ENCODE results near the gene SYNE2.

Gene SYNE2

DNA sequence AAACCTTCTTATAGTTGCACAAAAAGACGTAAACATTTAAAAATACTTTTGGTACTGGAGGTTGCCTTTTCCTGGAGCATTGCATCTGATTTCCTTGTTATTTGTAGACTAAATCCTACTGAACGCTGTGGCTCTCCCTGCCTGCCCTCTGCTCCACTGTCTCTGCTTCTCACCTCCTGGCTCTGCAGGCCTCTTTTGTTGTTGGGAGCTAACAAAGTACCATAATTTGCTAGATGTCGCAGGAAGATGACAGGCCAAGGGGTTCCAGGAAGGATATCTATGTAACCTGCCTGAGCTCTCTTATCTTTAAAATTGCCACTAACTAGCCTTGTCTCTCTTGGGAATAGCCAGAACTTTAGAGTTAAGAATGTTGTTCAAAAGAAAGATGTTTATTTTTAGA lies 21.4 kb downstream of the SYNE2 start:
- no peak for DNase-seq (ENCODE audit: extremely low read depth in 1 of 2, low read depth in 1 of 2)

DNA sequence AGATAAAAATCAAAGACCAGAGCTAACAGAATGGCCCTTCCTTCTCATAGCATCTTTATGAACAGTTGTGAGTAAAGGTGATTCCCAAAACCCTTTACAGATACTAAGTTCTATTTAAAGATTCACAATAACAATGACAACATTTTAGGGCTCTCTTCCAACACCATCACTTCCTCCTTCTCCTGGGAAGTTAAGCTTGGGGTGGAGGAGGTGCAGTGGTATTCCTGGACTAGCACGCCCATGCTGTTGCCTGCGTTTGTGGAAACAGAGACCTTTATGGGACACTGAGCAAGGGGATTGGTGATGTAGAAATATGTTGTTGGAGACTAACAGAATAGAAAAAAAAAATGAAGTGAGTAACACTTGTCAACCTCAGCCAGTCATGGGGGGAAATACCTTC lies 22.5 kb downstream of the SYNE2 start:
- no peak for DNase-seq (ENCODE audit: extremely low read depth in 1 of 2, low read depth in 1 of 2)

DNA sequence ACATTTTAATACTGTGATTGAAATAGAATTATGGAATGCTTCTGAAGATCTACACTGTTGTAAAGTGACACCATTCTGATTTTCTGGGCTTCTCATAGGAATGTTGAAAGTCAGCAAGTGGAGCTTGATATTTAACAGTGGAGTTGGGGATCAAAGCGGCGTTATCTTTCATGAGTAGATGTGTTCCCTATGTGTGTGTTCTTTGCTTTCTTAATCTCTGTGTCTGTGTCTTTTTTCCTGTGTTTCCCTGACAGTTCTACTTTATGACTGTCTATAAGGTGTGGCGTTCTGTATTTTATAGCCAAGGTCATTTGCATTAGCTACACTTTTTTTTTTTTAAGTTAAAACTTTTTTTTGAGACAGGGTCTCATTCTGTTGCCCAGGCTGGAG lies 24.7 kb downstream of the SYNE2 start:
- DNase-seq (ENCODE audit: extremely low read depth in 1 of 2, low read depth in 1 of 2): no peak

- DNase-seq (ENCODE audit: extremely low read depth in 1 of 2, low read depth in 1 of 2): no peak
These were observed 25.2 kb downstream of the SYNE2 start for GRCh38 chr14:63878052-63878451.

GRCh38 chr14:63878792-63879191 lies 26.0 kb downstream of the SYNE2 start:
- no peak for DNase-seq (ENCODE audit: extremely low read depth in 1 of 2, low read depth in 1 of 2)

DNA sequence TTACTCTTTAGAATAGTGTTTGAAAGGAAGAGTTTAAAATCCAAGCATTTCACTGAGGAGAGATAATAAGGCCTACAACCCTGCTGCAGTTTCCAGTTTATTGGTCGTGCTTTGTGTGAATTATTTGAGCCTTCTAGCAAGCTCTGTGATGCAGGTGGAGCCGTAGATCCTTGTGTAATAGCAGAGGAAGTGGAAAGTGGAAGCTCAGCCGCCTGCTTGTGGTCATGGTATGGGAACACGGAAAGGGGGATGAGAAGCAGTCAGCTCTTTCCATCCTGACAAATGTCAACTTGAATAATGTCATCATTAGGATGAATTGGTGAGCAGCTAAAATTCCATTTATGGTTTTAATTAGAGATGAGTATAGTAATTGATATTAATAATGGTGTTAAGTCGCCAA lies 29.1 kb downstream of the SYNE2 start:
- DNase-seq (ENCODE audit: extremely low read depth in 1 of 2, low read depth in 1 of 2): no peak

GRCh38 chr14:63887899-63888298 lies 35.1 kb downstream of the SYNE2 start:
- DNase-seq (ENCODE audit: extremely low read depth in 1 of 2, low read depth in 1 of 2): no peak

- DNase-seq (ENCODE audit: extremely low read depth in 1 of 2, low read depth in 1 of 2): no peak
These were observed 37.7 kb downstream of the SYNE2 start for GRCh38 chr14:63890553-63890952.

GRCh38 chr14:63891148-63891975 lies 38.6 kb downstream of the SYNE2 start:
- no peak for DNase-seq (ENCODE audit: extremely low read depth in 1 of 2, low read depth in 1 of 2)

DNA sequence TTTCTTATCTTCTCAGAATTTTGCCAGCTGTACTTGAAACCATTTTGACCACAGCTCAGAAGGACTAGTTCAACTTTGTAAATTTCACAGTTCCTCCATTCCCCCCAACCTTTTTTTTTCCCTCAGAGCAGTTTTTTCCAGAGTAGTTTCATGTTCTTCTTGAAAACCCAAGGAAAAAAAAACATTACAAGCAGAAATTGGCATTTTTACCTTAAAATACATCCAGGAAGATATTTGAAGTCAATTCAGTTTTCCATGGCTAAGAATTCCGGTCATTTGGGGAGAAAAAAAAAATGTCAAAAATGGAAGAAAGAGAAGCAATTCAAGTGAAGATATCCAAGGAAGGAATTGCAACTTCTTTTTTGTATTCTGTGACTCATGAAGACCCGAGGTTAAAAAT lies 39.5 kb downstream of the SYNE2 start:
- no peak for DNase-seq (ENCODE audit: extremely low read depth in 1 of 2, low read depth in 1 of 2)

GRCh38 chr14:63893701-63894458 lies 41.1 kb downstream of the SYNE2 start:
- DNase-seq (ENCODE audit: extremely low read depth in 1 of 2, low read depth in 1 of 2): no peak

DNA sequence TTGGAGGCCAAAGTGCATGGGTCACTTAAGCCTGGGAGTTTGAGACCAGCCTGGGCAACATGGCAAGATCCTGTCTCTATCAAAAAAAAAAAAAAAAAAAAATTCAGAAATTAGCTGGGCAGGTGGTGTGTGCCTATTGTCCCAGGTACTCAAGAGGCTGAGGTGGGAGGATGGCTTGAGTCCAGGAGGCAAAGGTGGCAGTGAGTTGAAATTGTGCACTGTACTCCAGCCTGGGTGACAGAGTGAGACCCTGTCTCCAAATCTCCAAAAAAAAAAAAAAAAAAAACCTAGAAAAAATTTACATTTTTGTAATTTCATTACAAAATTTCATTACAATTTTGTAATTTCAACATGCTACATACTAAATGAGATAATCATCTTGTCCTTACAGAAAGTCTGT lies 42.7 kb downstream of the SYNE2 start:
- DNase-seq (ENCODE audit: extremely low read depth in 1 of 2, low read depth in 1 of 2): no peak

GRCh38 chr14:63896278-63896720 lies 43.5 kb downstream of the SYNE2 start:
- DNase-seq (ENCODE audit: extremely low read depth in 1 of 2, low read depth in 1 of 2): no peak

DNA sequence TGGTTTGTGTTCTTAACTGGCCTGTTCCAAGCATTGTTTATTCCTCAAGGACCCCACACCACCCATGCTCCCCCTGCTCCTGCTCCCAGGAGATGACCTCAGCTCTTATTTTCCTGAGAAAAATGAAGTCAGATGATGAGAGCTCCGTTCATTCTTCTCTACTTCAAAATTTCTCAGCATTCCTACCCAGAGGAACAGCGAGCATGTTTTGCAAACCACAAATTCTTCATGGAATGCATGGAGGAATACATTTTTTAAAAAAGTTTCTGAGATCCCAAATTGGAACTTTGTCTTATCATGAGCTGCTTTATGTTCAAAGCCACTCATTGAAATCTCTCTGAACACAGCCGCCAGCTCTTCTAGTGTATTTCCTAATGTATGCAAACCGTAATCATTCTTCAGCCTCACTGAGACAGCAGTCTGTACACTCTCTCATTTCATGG lies 44.9 kb downstream of the SYNE2 start:
- no peak for DNase-seq (ENCODE audit: extremely low read depth in 1 of 2, low read depth in 1 of 2)

DNA sequence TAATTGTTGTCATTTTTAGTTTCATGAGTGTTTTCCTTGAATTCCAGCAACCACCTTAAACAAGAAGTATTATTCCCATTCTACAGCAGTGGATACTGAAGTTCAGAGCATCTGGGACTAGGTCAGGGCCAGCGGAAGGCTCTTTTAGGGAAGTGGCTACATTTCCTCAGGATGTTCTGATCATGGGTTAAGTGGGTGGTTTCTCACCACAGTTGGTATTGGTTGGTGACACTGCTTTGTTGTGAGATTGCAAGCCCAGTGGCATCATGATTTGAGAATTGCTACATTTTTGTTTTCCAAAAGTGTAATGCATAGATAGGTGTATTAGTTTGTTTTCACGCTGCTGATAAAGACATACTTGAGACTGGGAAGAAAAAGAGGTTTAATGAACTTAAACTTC lies 47.1 kb downstream of the SYNE2 start:
- no peak for DNase-seq (ENCODE audit: extremely low read depth in 1 of 2, low read depth in 1 of 2)

GRCh38 chr14:63901434-63902085 lies 48.8 kb downstream of the SYNE2 start:
- no peak for DNase-seq (ENCODE audit: extremely low read depth in 1 of 2, low read depth in 1 of 2)

DNA sequence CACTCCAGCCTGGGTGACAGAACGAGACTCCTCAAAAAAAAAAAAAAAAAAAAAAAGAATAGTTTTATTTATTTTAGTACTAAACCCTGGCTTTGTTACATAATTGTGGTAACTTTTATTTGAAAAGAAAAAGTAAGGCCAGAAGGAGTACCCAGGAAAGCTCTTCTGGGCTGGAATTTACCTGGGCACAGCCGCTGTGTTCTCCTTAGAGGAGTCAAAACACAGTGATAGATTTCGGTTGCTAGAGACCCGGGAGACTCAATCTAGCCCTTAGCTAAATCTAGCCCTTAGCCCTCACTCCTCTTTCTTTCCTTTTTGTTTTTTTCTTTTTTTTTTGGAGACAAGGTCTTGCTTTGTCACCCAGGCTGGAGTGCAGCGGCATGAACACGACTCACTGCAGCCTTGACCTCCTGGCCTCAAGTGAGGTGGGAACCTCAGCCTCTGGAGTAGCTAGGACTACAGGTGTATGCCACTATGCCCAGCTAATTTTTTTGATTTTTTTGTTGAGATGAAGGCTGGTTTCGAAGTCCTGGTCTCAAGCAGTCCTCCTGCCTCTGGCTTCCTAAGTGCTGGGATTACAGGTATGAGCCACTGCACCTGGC lies 49.7 kb downstream of the SYNE2 start:
- DNase-seq (ENCODE audit: extremely low read depth in 1 of 2, low read depth in 1 of 2): no peak

DNA sequence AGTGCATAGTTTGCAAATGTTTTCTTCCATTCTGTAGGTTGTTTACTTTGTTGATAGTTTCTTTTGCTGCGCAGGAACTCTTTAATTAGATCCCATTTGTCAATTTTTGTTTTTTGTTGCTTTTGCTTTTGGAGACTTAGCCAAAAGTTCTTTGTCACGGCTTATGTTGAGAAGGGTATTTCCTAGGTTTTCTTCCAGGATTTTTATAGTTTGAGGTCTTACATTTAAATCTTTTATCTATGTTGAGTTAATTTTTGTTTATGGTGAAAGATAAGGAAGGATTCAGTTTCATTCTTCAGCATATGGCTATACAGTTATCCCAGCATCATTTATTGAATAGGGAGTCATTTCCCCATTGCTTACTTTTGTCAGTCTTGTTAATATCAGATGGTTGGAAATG lies 51.9 kb downstream of the SYNE2 start:
- DNase-seq (ENCODE audit: extremely low read depth in 1 of 2, low read depth in 1 of 2): no peak

- DNase-seq (ENCODE audit: extremely low read depth in 1 of 2, low read depth in 1 of 2): no peak
These were observed 52.6 kb downstream of the SYNE2 start for GRCh38 chr14:63905370-63905769.

GRCh38 chr14:63908667-63909264 lies 56.0 kb downstream of the SYNE2 start:
- DNase-seq (ENCODE audit: extremely low read depth in 1 of 2, low read depth in 1 of 2): no peak

DNA sequence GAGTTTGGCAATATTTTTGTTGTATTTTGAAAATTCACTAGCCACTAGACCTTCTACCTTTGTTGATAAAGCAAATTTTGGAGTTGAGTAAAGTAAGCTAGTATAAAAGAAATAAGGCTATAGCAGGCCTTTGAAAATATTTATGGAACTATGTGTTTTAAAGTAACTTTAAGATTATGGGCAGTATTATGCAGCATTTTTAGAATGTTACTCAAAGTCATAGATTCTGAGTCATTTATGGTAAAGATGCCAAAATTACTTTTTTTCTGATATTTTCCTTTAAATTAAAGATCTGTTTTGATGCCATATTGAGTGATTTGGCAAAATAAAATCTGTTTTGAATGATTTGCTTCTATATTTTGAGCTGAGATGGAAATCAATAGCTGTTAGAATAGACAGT lies 57.2 kb downstream of the SYNE2 start:
- no peak for DNase-seq (ENCODE audit: extremely low read depth in 1 of 2, low read depth in 1 of 2)

Data from activated CD8-positive, alpha-beta memory T cell treated with anti-CD3 and anti-CD28 coated beads for 1 hour (primary cell).